ENCODE measurements around the gene ZNF845.
"Not testable (repeated sequence)": the region's sequence is repeated elsewhere in the genome, so short reads cannot be mapped to it uniquely, and the experiment has no call there.

Gene ZNF845

DNA sequence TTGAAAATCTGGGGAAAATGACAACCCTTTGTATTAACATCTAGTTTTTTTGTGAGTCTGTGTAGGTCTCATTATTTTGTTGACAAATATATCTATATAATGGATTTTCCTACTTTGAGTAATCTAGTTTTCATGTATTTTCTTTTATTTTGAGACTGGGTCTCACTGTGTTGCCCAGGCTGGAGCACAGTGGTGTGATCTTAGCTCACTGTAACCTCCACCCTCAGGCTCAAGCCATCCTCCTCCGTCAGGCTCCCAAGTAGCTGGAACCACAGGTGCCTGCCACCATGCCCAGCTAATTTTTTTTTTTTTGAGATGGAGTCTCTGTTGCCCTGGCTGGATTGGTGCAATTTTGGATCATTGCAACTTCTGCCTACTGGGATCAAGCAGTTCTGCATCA lies 41.2 kb downstream of the ZNF845 start:
- no peak for DNase-seq

DNA sequence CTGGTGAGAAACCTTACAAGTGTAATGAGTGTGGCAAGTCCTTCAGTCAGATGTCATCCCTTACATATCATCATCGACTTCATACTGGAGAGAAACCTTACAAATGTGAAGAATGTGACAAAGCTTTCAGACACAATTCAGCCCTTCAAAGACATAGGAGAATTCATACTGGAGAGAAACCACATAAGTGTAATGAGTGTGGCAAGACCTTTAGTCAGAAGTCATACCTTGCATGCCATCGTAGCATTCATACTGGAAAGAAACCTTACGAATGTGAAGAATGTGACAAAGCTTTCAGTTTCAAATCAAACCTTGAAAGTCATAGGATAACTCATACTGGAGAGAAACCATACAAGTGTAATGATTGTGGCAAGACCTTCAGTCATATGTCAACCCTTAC lies 47.8 kb downstream of the ZNF845 start:
- no peak for DNase-seq

DNA sequence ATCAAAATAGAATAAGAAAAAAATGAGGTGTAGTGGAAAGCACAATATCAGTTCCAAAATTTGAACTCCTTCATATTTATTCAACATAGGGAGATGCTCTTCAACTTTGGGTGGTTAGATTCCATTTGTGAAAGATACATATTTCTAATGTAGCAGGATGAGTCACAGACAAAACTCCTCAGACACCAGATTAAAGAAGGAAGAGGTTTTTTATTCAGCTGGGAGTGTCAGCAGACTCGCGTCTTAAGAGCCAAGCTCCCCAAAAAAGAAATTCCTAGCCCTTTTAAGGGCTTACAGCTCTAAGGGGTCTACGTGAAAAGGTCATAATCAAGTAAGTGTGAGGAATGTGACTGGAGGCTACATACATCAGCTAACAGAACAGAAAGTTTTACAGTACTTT lies 54.6 kb downstream of the ZNF845 start:
- no peak for DNase-seq

DNA sequence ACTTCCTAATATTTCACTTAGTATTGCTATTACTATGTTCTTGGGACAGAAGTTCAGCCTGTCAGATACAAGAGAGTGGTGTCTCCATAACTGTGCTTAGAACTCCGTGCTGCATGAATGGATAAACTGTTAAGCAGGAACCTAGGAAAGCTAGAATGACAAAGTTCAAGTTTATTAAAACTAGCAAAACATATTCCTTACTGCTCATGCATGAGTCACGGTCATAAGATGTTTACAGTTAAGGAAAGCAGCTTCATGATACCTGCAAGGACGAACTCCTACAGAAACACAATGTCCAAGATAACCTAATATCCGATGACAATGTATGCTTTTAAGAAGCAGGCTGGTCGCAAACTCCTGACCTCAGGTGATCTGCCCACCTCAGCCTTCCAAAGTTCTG lies 55.4 kb downstream of the ZNF845 start:
- no peak for DNase-seq

DNA sequence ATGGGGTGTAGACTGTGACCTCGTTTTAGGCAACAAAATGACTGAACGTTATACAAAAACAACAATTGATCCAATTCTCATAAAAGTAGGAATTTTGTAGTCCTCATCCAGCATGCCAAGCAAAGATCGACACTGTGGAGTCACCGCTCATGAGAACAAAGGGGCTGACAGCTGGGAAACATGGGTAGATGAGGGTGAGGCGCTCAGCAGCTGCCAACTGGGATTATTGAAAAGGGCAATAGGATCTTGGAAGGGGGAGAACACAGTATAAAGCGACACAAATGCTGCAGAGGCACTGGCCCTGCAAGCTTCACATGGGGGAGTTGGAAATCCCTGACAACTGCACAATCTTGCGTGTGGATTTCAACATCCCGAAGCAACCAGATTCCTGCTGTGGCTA lies 56.0 kb downstream of the ZNF845 start:
- DNase-seq, result no peak

DNA sequence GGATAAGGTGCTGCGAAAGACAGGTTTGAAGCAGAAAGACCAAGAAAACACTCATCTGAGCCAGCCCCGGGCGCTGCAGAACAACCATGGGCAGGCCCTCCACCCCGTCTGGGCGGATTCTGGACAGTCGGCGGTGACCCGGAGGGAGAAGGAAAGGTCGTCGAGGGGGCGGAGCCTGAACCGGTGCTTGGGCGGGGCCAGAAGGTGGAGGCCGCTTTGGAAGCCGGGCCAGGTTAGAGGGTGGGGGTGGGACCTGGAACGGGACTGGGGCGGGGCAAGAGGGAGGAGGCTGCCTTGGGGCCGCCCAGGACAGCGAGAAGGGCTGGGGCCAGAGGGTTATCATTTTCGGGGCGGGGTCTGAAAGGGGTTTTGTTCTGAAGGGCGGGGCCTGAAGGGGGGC lies 56.4 kb downstream of the ZNF845 start:
- DNase-seq, result peak in 3 of 58 donors; percentile 4 to 5 (median 5)

DNA sequence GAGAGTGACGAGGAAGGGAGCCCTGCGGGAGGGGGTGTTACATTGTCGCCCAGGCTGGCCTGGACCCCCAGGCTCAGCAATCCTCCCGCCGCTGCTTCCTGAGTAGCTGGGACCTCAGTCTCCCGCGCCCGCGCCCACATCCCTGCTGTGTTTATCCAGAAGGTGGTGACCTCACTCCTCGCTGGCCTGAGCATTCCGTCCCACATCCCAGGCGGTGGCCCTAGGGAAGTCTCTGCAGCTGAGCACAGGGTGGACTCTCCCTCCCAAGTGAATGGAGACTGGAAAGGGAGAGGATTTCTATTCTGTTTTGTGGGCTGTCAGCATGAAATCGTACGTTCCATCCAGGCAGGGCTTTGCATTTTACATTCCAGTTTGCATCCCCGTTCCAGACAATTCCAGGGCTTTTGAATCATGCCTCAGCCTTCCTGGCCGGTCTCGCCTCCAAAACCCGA lies 61.0 kb downstream of the ZNF845 start:
- DNase-seq, result peak in 16 of 58 donors; percentile 16 to 59 (median 38)

DNA sequence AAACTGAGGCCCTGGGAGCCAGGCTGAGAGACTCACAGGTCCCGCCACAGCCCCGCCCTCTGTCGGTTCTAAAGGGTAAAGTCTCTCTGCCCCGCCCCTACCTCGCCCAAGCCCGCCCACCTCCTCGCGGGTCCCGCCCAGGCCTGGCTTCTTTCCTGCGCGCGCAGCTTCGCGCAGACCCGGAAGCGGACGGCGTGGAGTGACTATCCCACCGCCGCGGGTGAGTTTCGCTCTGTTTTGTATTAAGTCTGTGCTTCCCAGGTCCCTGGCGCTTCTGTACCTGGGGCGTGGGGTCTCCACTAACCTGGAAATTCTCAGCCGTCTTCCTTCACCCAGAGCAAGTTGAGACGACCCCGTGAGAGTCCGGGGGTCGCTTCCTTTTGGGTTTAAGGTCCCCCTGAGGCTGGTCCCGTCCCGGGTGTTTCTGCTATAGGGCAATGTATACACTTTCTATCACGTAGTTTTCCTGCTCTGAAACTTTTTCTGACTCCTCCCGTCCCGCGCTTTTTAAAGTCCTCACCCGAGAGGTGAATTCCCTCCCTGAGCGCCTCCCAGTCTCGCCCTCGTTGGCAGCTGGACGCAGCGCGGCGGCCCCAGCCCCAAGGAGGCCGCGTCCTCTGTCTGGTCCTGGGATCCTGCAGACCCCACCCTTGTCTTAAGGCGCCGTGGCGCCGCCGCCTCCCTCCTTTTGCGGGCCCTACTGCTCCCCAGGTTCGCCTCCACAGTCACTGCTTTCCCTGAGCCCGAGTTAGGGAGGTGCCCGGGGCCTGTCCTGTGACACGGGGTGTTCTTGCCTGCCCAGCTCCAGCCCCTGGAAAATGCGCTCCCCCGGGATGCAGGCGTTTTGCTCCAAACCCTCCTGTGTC lies 61.7 kb downstream of the ZNF845 start, which contains the start of gene ZNF765:
Gene ZNF765 (plus strand): TSS at position 176 of the 866 bp plus-strand sequence. CDS start 2,867 bp downstream, outside the sequence.
- peak in 57 of 58 donors; percentile 33 to 94 (median 83) for DNase-seq

DNA sequence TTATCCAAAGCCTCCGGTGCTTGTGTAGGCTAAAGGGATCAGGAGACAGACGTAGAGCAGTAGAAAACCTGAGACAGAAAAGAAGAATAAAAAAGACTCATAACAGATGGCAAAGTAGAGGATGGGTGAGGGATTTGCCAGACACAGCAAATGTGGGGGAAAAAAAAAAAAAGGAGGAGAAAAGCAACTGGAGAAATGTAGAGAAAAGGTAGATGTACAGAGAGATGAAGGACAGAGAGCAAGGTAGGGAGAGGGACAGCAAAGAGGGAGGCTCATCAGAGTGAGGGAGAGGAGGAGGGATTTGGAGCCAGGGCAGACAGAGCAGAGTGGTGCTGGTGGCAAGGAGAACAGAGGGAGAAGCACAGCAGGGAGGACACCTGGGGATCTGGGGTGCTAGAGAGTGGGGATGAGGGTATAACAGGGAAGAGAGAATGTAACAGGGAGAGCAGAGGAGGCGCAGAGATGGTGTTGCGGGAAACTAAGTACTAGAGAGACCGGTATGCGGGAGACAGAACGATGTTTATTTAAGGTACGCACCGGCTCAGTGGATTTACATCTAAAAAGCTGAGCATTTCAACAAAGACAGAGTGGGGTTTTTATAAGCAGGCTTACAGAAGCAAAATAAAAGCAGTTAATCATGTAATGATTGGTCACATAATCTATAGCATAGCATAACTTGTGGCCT lies 62.4 kb downstream of the ZNF845 start:
- not testable (repeated sequence) for DNase-seq

DNA sequence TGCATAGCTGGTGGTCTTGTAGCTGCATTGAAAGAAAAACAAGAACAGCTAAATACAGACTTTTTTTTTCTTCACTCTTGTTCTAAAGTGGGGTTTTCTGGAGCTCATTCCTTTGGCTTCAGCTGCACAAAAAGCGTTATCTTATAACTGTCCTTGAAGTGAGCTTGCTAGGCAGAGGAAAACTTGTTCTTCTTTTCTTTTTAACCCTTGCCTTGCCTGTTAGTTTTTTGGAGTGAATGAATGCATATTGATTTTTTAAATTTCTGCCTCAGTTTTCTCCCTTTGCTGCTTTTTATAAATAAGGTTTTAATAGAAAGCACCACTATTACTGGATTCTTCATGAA lies 62.9 kb downstream of the ZNF845 start:
- no peak for DNase-seq

DNA sequence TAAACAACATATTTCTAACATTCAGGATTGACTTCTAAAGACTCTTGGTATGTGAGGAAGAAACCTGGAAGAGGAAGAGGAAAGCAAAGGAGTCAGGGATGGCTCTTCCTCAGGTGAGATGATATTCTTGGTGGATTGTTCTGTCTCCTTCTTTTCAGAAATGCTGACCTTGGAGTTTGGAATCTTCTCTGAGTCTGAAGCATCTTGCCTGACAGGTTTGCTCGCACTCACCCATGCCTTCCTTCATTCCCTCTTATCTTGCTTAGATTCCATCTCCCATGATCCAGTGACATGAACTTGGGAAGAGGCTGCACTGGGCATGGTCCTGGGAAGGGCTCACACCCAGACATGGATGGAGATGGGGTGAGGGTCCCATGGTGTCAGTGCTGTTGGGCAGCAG lies 64.4 kb downstream of the ZNF845 start:
- DNase-seq, result not testable (repeated sequence)
